Measurements from ENCODE around the gene NAALADL2. TPM values are rescaled to one million over a fixed set of nuclear protein-coding genes. Genes with fewer than 3 reads are reported as not detected.

Gene NAALADL2
- total RNA-seq, 1 donor from 2014 or later = 36.9 TPM

- intact Hi-C loops (cut with DNase I) = no loop called here
- ATAC-seq (no peak), DNase-seq (ENCODE audit: low spot score) (no peak)
Measured at GRCh38 chr3:174883881-174884675, 24.9 kb downstream of the NAALADL2 start.

- DNase-seq (ENCODE audit: low spot score) = no peak
- intact Hi-C loops (cut with DNase I) = no loop called here
- no peak for ATAC-seq
Measured at GRCh38 chr3:174884776-174885568, 25.8 kb downstream of the NAALADL2 start.

- DNase-seq (ENCODE audit: low spot score) (no peak), ATAC-seq (no peak)
- intact Hi-C loops (cut with DNase I) = no loop called here
Measured at GRCh38 chr3:174891524-174892203, 32.5 kb downstream of the NAALADL2 start.

GRCh38 chr3:174907027-174907426 is 47.9 kb downstream of the NAALADL2 start:
- ATAC-seq = no peak
- intact Hi-C loops (cut with DNase I) = no loop called here
- DNase-seq (ENCODE audit: low spot score) = no peak

GRCh38 chr3:174907628-174908407 is 48.7 kb downstream of the NAALADL2 start:
- ATAC-seq (no peak), DNase-seq (ENCODE audit: low spot score) (no peak)
- intact Hi-C loops (cut with DNase I) = no loop called here

GRCh38 chr3:174931473-174932353 is 72.6 kb downstream of the NAALADL2 start:
- ATAC-seq = no peak
- intact Hi-C loops (cut with DNase I) = no loop called here
- no peak for DNase-seq (ENCODE audit: low spot score)

- intact Hi-C loops (cut with DNase I) = no loop called here
- no peak for DNase-seq (ENCODE audit: low spot score)
- ATAC-seq = no peak
Measured at GRCh38 chr3:174936590-174936989, 77.5 kb downstream of the NAALADL2 start.

- no peak for DNase-seq (ENCODE audit: low spot score)
- intact Hi-C loops (cut with DNase I) = no loop called here
Measured at GRCh38 chr3:174937478-174937877, 78.3 kb downstream of the NAALADL2 start.

GRCh38 chr3:174938102-174938501 is 79.0 kb downstream of the NAALADL2 start:
- intact Hi-C loops (cut with DNase I) = no loop called here
- ATAC-seq (no peak), DNase-seq (ENCODE audit: low spot score) (no peak)

More at GRCh38 chr3:174937478-174937877, 78.3 kb downstream of the NAALADL2 start:
- ATAC-seq = no peak

GRCh38 chr3:174940151-174940550 is 81.0 kb downstream of the NAALADL2 start:
- ATAC-seq (no peak), DNase-seq (ENCODE audit: low spot score) (no peak)
- intact Hi-C loops (cut with DNase I) = no loop called here

GRCh38 chr3:174945276-174945675 is 86.1 kb downstream of the NAALADL2 start:
- intact Hi-C loops (cut with DNase I) = no loop called here
- no peak for DNase-seq (ENCODE audit: low spot score)
- no peak for ATAC-seq

GRCh38 chr3:174945951-174946350 is 86.8 kb downstream of the NAALADL2 start:
- ATAC-seq = no peak
- intact Hi-C loops (cut with DNase I) = no loop called here
- no peak for DNase-seq (ENCODE audit: low spot score)

- ATAC-seq (peak; percentile 91), DNase-seq (ENCODE audit: low spot score) (no peak)
- intact Hi-C loops (cut with DNase I) = no loop called here
Measured at GRCh38 chr3:174949523-174949922, 90.4 kb downstream of the NAALADL2 start.

- intact Hi-C loops (cut with DNase I) = no loop called here
- DNase-seq (ENCODE audit: low spot score) (no peak), ATAC-seq (no peak)
Measured at GRCh38 chr3:174951034-174951433, 91.9 kb downstream of the NAALADL2 start.

- DNase-seq (ENCODE audit: low spot score) (no peak), ATAC-seq (no peak)
- intact Hi-C loops (cut with DNase I) = no loop called here
Measured at GRCh38 chr3:174951498-174952005, 92.4 kb downstream of the NAALADL2 start.

- ATAC-seq (no peak), DNase-seq (ENCODE audit: low spot score) (no peak)
- intact Hi-C loops (cut with DNase I) = no loop called here
Measured at GRCh38 chr3:174953068-174953467, 93.9 kb downstream of the NAALADL2 start.

GRCh38 chr3:174955513-174956016 is 96.4 kb downstream of the NAALADL2 start:
- DNase-seq (ENCODE audit: low spot score) = no peak
- no peak for ATAC-seq
- intact Hi-C loops (cut with DNase I) = no loop called here

- DNase-seq (ENCODE audit: low spot score) = no peak
- intact Hi-C loops (cut with DNase I) = no loop called here
- ATAC-seq = no peak
Measured at GRCh38 chr3:174957081-174957480, 97.9 kb downstream of the NAALADL2 start.
